ENCODE data around the gene SEC61A1. TPM values are rescaled to one million over a fixed set of nuclear protein-coding genes. Genes with fewer than 3 reads are reported as not detected.

SEC61A1 gene
- total and polyA plus RNA-seq, 4 experiments from 2014 or later = 156 to 212 (median 192) TPM

GRCh38 chr3:128072454-128073184 is 20.4 kb downstream of the SEC61A1 start:
- no peaks in the 10 kb centered on the region for H3K9me3 ChIP-seq (ENCODE audit: control insufficient read depth in 1 of 2, low read length in 2 of 2)
- Mint-ChIP-seq H3K27ac (no peak overlapping the region), H3K27me3 (no peaks in the 10 kb centered on the region), H3K4me1 (peaks cover 1 to 29% (median 6%) of the 10 kb centered on the region in 4 donors), H3K36me3 (peaks cover 22 to 45% of the 10 kb centered on the region in 2 donors), H3K4me3 (no peak overlapping the region), H3K9me3 (no peaks in the 10 kb centered on the region)
- DNase-seq = no peak
- ChIA-PET POLR2A (ENCODE audit: partially characterized antibody) (interaction anchor here (1.4 kb wide), 1 partner anchor 19 kb away, joined by 4 read pairs; no protein-coding TSS in a partner anchor), CTCF (ENCODE audit: partially characterized antibody) (interaction anchor here (1.6 to 2.3 kb wide), 2 partner anchors 22 to 61 kb away, joined by 6 to 11 read pairs; no protein-coding TSS in a partner anchor)
- intact Hi-C loops (cut with micrococcal nuclease) = no loop called here
- H3K4me1 ChIP-seq (ENCODE audit: insufficient read depth, low read length) = peaks cover 20% of the 10 kb centered on the region
- H3K27me3 ChIP-seq (ENCODE audit: insufficient read depth, low read length) = no peaks in the 10 kb centered on the region
- no peak overlapping the region for H3K4me3 ChIP-seq (ENCODE audit: low read length in 2 of 2)
- H3K27ac ChIP-seq (ENCODE audit: low read depth, low read length) = no peak overlapping the region
- peaks cover 30% of the 10 kb centered on the region for H3K36me3 ChIP-seq (ENCODE audit: insufficient read depth, low read length)

- no peaks in the 10 kb centered on the region for H3K9me3 Mint-ChIP-seq
- Histone ChIP-seq H3K4me1 (ENCODE audit: insufficient read depth, low read length) (peaks cover 20% of the 10 kb centered on the region), H3K36me3 (ENCODE audit: insufficient read depth, low read length) (peaks cover 23% of the 10 kb centered on the region), H3K9me3 (ENCODE audit: control insufficient read depth in 1 of 2, low read length in 2 of 2) (no peaks in the 10 kb centered on the region), H3K27me3 (ENCODE audit: insufficient read depth, low read length) (no peaks in the 10 kb centered on the region), H3K27ac (ENCODE audit: low read depth, low read length) (no peak overlapping the region), H3K4me3 (ENCODE audit: low read length in 2 of 2) (no peak overlapping the region)
- H3K36me3 Mint-ChIP-seq = peaks cover 18 to 39% of the 10 kb centered on the region in 2 donors
- no peaks in the 10 kb centered on the region for H3K27me3 Mint-ChIP-seq
- H3K4me1 Mint-ChIP-seq = peaks cover 3 to 31% (median 6%) of the 10 kb centered on the region in 4 donors
- intact Hi-C loops (cut with micrococcal nuclease) = no loop called here
- ChIA-PET POLR2A (ENCODE audit: partially characterized antibody) (interaction anchor here (0.7 to 1.4 kb wide), 2 partner anchors 9 to 20 kb away, joined by 4 read pairs; no protein-coding TSS in a partner anchor), CTCF (ENCODE audit: partially characterized antibody) (interaction anchor here (1.0 to 2.3 kb wide), 5 partner anchors 18 to 249 kb away, joined by 3 to 11 read pairs (median 5); no protein-coding TSS in a partner anchor)
- DNase-seq = no peak
- H3K4me3 Mint-ChIP-seq = no peak overlapping the region
- peak overlapping the region in 2 of 7 donors; percentile 35 to 81 for H3K27ac Mint-ChIP-seq
Observed at GRCh38 chr3:128073185-128073725, 21.0 kb downstream of the SEC61A1 start.

GRCh38 chr3:128073807-128074206 is 21.6 kb downstream of the SEC61A1 start:
- Histone ChIP-seq H3K4me3 (ENCODE audit: low read length in 2 of 2) (no peak overlapping the region), H3K9me3 (ENCODE audit: control insufficient read depth in 1 of 2, low read length in 2 of 2) (no peaks in the 10 kb centered on the region), H3K36me3 (ENCODE audit: insufficient read depth, low read length) (peaks cover 18% of the 10 kb centered on the region), H3K4me1 (ENCODE audit: insufficient read depth, low read length) (peaks cover 20% of the 10 kb centered on the region), H3K27ac (ENCODE audit: low read depth, low read length) (no peak overlapping the region), H3K27me3 (ENCODE audit: insufficient read depth, low read length) (no peaks in the 10 kb centered on the region)
- ChIA-PET CTCF (ENCODE audit: partially characterized antibody) (interaction anchor here (1.0 to 2.3 kb wide), 5 partner anchors 18 to 248 kb away, joined by 3 to 11 read pairs (median 5); no protein-coding TSS in a partner anchor), POLR2A (ENCODE audit: partially characterized antibody) (interaction anchor here (0.7 to 1.4 kb wide), 2 partner anchors 10 to 20 kb away, joined by 4 read pairs; no protein-coding TSS in a partner anchor)
- H3K4me1 Mint-ChIP-seq = peaks cover 3 to 27% (median 6%) of the 10 kb centered on the region in 4 donors
- peak overlapping the region in 3 of 7 donors; percentile 31 to 81 (median 35) for H3K27ac Mint-ChIP-seq
- DNase-seq = no peak
- intact Hi-C loops (cut with micrococcal nuclease) = no loop called here
- no peaks in the 10 kb centered on the region for H3K9me3 Mint-ChIP-seq
- H3K36me3 Mint-ChIP-seq = peaks cover 18 to 37% of the 10 kb centered on the region in 2 donors
- H3K27me3 Mint-ChIP-seq = no peaks in the 10 kb centered on the region
- peak overlapping the region in 1 of 8 donors; percentile 30 for H3K4me3 Mint-ChIP-seq

- CTCF ChIA-PET (ENCODE audit: partially characterized antibody) = interaction anchor here (0.9 to 3.1 kb wide), 6 partner anchors 9 to 247 kb away, joined by 3 to 15 read pairs (median 6); no protein-coding TSS in a partner anchor
- H3K4me1 ChIP-seq (ENCODE audit: insufficient read depth, low read length) = peaks cover 20% of the 10 kb centered on the region
- Mint-ChIP-seq H3K4me1 (peaks cover 3 to 27% (median 6%) of the 10 kb centered on the region in 4 donors), H3K9me3 (no peaks in the 10 kb centered on the region), H3K36me3 (peaks cover 25 to 39% of the 10 kb centered on the region in 2 donors), H3K27me3 (no peaks in the 10 kb centered on the region), H3K4me3 (peak overlapping the region in 7 of 8 donors; percentile 41 to 82 (median 70)), H3K27ac (peak overlapping the region in 5 of 7 donors; percentile 67 to 84 (median 76))
- no peak overlapping the region for H3K4me3 ChIP-seq (ENCODE audit: low read length in 2 of 2)
- no peaks in the 10 kb centered on the region for H3K27me3 ChIP-seq (ENCODE audit: insufficient read depth, low read length)
- peaks cover 10% of the 10 kb centered on the region for H3K36me3 ChIP-seq (ENCODE audit: insufficient read depth, low read length)
- intact Hi-C loops (cut with micrococcal nuclease) = loop anchor here (1.0 to 5.0 kb wide), 2 partner anchors 23 to 47 kb away; partner anchors contain the start of genes RUVBL1 and SEC61A1
- H3K9me3 ChIP-seq (ENCODE audit: control insufficient read depth in 1 of 2, low read length in 2 of 2) = no peaks in the 10 kb centered on the region
- peak in 1 of 5 donors; percentile 15 for DNase-seq
- no peak overlapping the region for H3K27ac ChIP-seq (ENCODE audit: low read depth, low read length)
- POLR2A ChIA-PET (ENCODE audit: partially characterized antibody) = interaction anchor here (1.6 kb wide), 1 partner anchor 23 kb away, joined by 8 read pairs; the partner anchor contains the start of gene SEC61A1
Observed at GRCh38 chr3:128074851-128075521, 22.7 kb downstream of the SEC61A1 start.

GRCh38 chr3:128075522-128076482 is 23.6 kb downstream of the SEC61A1 start:
- H3K27me3 ChIP-seq (ENCODE audit: insufficient read depth, low read length) = no peaks in the 10 kb centered on the region
- peak; percentile 81 to 85 (median 82) for DNase-seq
- H3K9me3 ChIP-seq (ENCODE audit: control insufficient read depth in 1 of 2, low read length in 2 of 2) = no peaks in the 10 kb centered on the region
- H3K9me3 Mint-ChIP-seq = no peaks in the 10 kb centered on the region
- POLR2A ChIA-PET (ENCODE audit: partially characterized antibody) = interaction anchor here (1.6 kb wide), 1 partner anchor 24 kb away, joined by 8 read pairs; the partner anchor contains the start of gene SEC61A1
- peak overlapping the region; percentile 65 to 82 (median 75) for H3K4me3 Mint-ChIP-seq
- CTCF ChIA-PET (ENCODE audit: partially characterized antibody) = interaction anchor here (0.9 to 3.1 kb wide), 6 partner anchors 10 to 246 kb away, joined by 3 to 15 read pairs (median 4); no protein-coding TSS in a partner anchor
- peak overlapping the region; percentile 29 to 39 for H3K4me3 ChIP-seq (ENCODE audit: low read length in 2 of 2)
- H3K36me3 ChIP-seq (ENCODE audit: insufficient read depth, low read length) = peaks cover 2% of the 10 kb centered on the region
- H3K27ac Mint-ChIP-seq = peak overlapping the region in 6 of 7 donors; percentile 37 to 85 (median 64)
- H3K4me1 Mint-ChIP-seq = peaks cover 2 to 27% (median 6%) of the 10 kb centered on the region in 4 donors
- peaks cover 25 to 39% of the 10 kb centered on the region in 2 donors for H3K36me3 Mint-ChIP-seq
- intact Hi-C loops (cut with micrococcal nuclease) = loop anchor here (1.0 to 5.0 kb wide), 4 partner anchors 24 to 532 kb away; partner anchors contain the start of genes RUVBL1 and SEC61A1
- H3K27ac ChIP-seq (ENCODE audit: low read depth, low read length) = peak overlapping the region; percentile 14
- H3K27me3 Mint-ChIP-seq = no peaks in the 10 kb centered on the region
- H3K4me1 ChIP-seq (ENCODE audit: insufficient read depth, low read length) = peaks cover 20% of the 10 kb centered on the region
